ENCODE measurements around the gene NCOA1.
"Not testable (repeated sequence)": the region's sequence is repeated elsewhere in the genome, so short reads cannot be mapped to it uniquely, and the experiment has no call there.

NCOA1 gene

DNA sequence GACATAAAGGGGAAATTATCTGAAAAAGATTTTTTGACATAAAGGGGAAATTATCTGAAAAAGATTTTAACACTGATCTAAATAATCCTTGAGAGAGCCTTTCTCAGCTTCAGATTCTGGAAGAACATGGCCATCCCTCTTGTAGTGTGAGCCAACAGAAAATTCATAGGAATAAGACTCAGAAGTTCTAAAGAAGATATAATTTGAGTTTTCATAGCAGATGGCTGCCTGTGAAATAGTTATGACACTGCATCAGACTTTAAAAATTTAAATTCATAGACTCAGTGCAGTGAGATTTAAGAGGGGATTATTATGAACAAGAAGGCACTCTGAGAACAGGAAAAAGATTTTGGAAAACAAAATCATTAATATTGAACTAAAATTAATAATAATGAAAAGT, 50.6 kb downstream of the NCOA1 start:
- DNase-seq, result no peak

DNA sequence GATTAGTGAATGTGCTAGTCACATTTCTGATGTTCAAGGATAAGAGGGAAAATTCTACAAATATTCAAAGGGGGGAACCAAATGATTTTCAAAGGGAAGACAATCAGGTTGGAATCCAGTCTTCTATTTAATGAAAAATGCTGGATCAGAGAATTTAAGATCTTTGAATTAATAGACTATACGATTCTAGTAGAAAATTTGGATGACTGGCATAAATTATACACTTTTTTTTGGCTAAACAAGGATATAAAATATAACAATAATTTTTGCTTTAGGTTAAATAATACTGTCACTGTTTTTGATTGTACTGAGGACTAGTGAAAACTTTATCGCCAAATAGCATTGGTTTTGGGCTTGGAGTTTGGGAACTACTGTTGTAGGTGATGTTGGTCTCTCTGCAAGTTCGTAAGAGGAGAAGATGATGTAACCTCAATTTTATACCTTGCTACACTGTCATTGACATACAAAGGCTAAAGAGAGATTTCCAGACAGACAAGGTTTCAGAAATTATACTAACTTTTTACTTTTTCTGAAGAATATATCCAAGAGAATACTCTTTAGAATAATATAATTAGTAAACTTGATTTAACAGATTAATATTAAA, 51.3 kb downstream of the NCOA1 start:
- no peak for DNase-seq

DNA sequence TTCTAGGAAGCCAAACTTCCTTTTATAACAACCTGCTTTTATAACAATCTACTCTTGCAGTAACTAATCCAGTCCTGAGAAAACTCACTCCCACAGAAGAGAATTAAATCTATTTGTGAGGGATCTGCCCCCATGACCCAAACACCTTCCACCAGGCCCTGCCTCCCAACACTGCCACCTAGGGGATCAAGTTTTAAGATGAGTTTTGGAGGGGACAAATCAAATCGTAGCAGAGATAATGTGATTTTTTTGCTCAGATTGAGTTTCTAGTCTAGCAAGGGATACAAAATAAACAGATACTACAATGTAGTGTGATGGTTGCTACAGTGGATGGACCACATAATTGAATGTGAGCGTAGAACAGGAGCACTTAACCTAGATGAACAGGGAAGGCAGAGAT, 52.2 kb downstream of the NCOA1 start:
- DNase-seq, result peak; percentile 16 to 18

DNA sequence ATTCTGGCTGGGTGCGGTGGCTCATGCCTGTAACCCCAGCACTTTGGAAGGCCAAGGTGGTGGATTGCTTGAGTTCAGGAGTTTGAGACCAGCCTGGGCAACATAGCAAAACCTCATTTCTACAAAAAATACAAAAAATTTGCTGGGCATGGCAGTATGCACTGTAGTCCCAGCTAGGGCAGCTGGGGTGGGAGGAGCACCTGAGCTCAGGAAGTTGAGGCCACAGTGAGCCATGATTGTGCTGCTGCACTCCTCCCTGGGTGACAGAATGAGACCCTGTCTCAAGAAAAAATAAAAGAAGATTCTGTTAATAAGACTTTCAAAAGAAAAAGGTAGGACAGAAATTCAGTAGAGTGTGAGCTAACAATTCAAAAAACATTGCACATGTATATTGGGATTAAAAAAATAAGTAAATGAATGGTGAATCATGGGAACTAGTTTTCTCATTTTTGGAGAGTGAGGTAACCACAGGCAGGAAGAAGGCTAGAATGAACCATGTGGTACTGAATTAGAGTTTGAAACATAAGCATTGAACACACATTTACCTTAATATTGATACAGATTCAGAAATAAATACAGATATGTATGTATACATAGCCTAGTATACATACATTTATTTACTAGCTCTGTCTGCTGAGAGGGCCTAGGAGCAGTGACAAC, 53.5 kb downstream of the NCOA1 start:
- no peak for DNase-seq

DNA sequence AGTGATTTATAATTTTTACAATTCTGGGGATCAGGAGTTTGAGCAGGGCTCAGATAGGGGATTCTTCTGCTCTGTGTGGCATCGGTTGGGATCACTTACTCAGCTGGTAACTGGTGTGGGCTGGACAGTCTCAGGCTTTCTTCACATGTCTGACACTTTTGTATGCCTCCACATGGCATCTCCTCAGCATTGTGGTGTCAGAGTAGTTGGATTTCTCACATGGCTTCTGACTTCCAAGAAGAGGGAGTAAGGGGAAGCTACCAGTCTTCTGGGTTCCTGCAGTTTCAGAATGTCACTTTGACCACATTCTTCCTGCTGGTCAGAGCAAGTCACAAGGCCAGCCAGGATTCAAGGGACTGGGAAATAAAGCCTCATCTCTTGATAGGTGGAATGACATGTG, 55.6 kb downstream of the NCOA1 start:
- DNase-seq, result no peak

DNA sequence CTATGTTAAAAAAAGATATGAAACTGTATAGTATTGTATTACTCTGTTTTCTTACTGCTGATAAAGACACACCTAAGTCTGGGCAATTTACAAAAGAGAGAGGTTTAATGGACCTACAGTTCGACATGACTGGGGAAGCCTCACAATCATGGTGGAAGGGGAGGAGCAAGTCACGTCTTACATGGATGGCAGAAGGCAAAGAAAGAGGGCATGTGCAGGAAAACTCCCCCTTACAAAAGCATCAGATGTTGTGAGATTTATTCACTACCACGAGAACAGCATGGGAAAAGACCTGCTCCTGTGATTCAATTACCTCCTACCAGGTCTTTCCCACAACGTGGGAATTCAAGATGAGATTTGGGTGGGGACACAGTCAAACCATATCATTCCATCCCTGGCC, 57.0 kb downstream of the NCOA1 start:
- no peak for DNase-seq

DNA sequence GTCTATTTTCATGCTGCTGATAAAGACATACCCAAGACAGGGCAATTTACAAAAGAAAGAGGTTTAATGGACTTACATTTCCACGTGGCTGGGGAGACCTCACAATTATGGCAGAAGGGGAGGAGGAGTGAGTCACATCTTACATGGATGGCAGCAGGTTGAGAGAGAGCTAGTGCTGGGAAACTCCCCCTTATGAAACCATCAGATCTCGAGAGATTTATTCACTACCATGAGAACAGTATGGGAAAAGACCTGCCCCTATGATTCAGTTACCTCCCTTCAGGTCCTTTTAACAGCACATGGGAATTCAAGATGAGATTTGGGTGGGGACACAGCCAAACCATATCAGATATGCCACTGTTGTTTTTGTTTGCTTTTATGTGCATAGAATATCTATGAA, 59.2 kb downstream of the NCOA1 start:
- DNase-seq, result not testable (repeated sequence)

DNA sequence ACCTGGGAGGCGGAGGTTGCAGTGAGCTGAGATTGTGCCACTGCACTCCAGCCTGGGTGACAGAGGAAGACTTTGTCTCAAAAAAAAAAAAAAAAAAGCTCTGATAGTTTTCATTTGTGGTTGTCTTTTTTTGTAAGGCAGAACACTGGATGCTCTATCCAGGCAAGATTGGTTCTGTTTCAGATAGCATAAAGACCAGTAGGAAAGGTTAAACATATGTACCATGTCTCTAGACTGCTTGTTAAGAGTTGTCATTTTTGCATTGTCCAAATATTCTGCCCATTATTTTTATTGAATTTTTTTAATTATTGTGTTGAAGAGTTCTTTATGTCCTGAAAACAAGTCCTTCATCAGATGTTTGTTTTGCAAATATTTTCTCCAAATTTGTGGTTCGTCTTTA, 60.0 kb downstream of the NCOA1 start:
- DNase-seq, result no peak

DNA sequence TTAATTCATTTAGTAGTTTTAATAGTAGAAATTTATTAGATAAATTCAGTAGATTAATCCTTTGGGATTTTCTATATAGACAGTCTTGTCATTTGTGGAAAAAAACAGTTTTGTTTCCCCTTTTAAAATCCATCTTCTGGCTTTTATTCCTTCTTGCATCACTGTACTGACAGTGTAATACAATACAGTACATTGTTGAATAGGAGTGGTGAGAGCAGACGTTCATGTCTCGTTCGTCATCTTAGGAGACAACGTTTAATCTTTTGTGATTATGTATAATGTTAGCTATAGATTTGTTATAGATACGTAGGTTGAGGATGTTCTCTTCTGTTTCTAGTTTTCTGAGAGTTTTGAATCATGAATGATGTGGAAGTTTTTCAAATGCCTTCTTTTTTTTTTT, 61.8 kb downstream of the NCOA1 start:
- DNase-seq, result no peak

DNA sequence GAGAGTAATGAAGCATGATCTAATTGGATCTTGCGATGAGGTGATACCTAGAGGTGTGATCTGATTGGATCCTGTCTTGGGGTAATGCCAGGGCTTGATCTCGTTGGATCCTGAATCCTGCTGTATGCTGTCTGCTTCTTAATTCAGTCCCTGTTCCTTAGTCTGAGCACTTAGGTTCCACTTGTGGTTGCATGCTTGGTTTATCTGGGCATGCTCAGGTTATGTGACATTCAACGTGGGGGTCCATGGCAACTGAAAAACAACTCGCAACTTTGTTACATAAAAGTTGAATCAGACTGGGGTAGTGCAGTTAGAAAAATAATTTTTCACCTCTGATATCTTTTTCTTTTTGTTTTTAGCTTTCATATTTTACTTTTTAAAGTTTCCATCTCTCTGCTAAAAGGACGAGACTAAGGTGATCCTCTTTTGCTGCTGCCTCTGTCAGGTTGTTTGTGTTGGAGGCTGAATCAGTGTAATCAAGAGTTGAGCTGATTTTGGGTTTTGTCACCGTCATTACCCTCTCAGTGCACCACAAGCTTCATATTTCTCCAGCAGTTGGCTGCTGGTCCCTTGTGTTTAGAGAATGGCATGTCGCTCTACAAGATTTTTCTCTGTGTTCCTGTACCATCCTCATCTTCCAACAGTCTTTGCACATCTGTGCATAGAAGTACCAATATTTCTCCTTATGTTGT, 67.9 kb downstream of the NCOA1 start:
- DNase-seq, result no peak

DNA sequence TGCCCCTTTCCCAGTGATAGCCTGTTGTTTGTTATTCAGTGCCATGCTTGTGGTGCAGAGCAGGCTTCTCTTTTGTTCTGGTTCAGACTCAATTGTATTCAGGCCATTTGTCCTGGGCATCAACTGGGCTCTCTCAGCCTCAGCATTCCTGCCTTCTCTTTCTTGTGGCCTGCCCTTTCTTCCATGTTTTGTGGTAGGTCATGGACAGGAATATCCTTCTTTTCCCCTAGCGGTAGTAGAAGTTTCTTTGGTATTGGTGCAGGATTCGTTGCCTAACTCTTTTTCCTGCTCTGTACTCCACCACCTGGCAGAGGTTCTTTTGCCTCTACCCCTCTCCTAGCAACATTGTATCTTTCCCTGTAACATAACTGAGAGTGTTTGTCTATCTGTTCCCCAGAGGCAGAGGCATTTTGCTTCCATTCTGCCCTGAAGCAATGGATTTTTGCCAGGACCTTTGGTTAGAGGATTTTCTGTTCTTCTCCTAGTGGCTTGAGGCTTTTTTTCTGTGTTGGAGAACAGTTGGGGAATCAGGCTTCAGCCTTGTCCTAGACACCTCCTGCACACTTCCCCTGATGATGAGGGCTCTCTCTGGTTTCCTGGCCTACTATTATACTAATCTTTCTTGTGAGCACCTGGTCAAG, 68.5 kb downstream of the NCOA1 start:
- DNase-seq, result no peak

DNA sequence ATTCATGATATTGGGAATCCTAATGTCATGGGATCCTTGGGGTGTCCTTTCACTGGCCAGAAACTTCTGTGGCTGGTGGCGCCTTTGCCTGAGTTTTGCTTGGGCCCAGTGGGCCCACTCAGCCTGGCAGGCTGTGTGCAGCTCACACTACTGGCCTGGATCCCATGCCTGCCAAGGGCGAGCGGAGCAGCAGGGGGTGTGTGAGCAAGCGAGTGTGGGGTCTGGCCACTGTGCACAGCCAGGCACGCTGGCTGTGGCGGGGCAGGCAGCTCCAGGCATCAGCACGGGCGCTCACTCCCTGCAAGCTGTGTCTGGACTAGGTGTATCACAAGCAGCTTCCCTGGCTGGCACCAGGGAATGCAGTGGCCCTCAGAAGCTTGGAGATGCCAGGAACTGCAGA, 74.5 kb downstream of the NCOA1 start:
- DNase-seq, result no peak

DNA sequence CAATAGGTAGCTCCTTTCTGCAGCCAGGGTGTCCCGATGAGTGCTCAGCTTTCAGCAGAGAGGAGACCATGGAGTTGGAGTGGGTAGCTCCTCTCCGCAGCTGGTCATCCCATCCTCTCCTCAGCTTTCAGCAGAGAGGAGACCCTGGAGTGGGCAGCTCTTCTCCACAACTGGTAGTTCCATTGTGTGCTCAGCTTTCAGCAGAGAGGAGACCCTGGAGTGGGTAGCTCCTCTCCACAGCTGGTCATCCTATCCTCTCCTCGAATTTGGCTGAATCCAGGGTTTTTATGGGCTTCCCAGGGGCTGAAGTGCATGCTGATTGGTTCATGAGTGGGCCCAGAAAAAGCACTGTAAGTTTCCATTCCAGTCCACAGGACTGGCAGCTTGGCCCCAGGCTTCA, 75.2 kb downstream of the NCOA1 start:
- DNase-seq, result no peak

DNA sequence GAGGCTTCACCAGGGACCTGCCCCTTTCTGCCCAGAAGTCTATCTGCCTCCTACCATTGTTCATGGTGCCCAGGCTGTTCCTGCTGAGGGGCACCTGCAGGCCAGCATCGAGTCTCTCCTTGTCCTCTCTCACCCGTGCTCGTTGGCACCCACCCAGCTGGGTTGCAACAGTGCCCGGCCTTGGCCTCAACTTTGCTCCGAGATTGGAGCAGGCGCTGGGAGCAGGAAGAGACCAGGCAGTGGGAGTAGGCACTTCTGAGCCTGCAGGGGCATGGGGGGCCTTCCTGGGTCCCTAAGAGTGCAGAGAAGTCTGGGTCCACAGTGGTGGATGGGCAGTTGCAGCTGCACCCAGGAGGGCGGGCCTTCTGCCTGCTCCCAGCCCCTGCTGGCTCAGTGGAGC, 75.6 kb downstream of the NCOA1 start:
- DNase-seq, result no peak

DNA sequence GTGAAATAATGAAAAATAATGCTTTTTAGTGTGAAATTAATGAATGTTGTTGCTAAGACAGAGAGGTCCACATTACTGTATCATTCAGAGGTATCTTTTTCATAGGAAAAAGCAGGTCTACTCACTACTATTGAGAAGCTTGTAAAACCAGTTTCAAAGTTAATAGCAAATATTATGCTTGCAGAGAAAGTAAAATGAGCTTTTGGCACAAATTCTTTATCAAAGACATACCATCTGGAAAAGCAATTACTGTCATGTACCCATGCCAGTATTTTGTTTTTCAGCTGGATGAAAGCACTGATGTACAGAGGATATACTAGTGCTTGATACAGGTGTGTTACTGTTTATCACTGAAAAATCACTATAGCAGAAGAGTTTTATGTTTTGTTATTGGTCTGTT, 77.5 kb downstream of the NCOA1 start:
- DNase-seq, result no peak

DNA sequence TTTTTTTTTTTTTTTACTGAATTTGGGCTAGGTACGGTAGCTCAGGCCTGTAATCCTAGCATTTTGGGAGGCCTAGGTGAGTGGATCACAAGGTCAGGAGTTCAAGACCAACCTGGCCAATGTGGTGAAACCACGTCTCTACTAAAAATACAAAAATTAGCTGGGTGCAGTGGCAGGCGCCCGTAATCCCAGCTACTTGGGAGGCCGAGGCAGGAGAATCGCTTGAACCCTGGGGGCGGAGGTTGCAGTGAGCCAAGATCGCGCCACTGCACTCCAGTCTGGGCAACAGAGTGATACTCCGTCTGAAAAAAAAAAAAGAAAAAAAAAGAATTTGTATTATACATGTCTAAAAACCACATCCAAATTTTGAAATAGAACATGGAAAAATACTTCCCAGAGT, 78.5 kb downstream of the NCOA1 start:
- not testable (repeated sequence) for DNase-seq

DNA sequence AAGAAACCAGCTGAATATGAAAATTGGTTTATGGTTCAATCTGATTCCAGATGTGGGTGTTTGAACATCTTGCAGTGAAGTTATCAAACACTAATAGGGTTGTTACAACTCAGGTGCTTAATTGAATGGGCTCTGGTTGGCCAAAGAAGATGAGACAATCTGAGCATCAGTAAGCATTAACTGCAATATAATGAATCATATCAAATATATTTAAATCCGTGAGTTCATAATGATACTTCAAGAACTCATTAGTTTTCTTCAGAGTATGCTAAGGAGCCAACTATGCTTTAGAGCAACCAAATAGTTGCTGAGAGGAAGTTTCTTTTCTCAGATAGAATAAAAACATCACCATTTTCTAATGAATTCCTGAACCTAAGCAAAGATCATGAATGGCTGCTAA, 79.2 kb downstream of the NCOA1 start:
- no peak for DNase-seq

DNA sequence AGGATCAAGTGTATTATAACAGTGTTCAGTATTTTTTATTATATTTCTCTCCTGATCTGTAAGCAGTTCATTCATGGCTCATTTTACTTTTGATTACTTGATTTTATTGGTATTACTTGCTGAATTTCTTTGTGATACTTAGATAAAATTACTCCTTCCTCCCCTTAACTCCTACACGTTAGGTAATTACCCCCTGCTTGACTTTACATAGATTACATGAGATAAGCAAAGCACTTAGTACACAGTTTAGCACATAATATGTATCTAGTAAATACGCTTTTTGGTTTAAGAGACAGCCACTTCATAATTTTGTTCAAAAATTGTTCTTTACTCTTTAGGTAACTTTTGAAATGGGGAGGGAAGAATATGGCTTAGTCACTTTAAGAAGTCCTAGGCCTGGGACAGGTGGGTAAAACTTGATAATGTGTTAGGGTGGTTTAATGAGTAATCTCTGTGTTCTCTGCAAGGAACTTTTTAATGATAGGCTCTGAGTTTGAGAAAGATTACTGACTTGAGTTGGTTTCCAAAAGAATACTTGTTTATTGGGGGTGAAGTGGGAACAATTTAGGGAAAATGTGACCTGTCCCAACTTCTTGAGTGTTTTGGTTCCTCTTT, 80.9 kb downstream of the NCOA1 start:
- no peak for DNase-seq

DNA sequence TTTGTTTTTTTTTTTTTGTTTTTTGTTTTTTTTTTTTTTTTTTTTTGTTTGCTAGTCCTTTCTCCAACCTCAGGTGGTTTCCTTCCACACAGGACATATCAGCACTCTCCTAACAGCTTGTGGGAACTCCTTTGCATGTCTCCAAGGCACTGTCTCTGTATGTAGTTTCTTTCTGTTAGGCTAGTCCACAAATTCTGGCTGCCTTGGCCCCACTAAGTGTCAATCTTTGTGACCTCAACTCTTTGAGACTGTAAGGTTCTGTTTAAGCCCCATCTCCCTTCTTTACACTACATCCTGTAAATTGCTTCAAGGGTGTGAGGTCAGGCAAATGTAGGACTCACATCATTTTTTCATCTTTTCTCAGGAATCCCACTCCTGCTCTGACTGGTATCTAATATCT, 85.1 kb downstream of the NCOA1 start:
- no peak for DNase-seq

DNA sequence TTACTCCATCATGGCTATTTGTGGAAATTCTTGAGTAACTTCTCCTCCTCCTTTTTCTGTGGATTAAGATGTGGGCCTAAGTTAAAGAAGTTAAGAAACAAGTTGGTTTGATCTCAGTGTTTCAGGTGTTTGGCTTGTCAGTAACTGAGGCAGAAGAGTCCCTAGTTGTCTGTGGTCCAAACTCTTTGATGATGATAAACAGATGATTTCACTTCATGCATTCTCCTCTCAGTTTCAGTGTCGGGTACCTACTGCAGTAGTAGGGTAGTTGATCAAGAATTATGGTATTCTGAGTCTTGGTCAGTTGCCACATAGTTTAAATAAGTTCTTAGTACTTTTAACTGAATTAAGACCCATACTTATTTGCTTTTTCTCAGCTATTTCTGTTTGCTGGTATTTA, 85.6 kb downstream of the NCOA1 start:
- DNase-seq, result no peak

DNA sequence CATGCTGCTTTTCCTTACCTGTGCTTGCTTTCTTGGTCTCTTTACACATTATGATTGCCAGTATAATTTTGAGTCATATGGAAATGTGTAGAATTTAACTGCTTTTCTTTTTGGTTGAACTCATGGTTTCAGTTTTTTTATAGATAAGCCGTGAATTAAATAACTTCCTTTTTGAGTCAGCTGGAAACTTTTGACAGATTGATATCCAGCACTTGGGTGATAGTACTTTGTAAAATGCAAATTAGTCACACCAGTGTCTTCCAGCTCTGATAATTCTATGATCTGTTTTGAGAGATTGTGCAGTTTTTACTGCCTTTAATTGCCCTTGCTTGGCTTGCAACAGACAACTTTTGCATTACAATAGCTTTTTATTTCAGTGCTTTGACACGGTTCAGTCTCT, 86.4 kb downstream of the NCOA1 start:
- no peak for DNase-seq

DNA sequence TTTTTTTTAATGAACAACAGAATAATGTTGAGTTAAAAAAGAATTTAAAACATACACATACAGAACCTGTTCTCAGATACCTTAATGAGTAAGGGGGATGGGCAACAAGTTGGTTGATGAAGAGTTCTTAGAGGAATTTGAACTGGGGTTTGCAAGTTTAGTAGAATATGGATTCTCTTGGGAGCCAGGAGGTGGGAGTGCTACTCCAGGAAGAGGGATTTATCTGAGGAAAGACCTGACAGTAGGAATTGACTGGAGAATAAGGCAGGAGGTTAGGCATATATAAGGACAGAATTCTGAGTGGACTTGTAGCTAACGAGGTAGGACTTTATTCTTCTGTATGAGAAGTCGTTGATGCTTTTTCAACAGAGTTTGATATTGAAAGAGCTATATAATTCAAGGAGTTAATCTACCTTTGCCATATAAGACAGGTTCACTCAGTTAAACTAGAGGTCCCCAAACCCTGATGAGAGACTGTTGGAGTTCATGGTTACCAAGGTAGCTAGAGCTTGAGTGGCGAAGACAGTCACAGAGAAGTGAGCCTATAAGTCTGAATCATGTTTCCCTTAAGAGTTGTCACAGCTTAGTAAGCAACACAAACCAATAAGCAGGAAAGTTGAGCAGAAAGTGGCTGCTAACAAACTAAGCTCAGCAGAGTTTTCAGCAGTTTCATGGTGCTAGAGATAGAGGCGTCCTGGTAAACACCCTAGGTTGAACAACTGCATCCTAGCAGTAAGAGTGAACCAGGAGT, 88.2 kb downstream of the NCOA1 start:
- DNase-seq, result no peak

DNA sequence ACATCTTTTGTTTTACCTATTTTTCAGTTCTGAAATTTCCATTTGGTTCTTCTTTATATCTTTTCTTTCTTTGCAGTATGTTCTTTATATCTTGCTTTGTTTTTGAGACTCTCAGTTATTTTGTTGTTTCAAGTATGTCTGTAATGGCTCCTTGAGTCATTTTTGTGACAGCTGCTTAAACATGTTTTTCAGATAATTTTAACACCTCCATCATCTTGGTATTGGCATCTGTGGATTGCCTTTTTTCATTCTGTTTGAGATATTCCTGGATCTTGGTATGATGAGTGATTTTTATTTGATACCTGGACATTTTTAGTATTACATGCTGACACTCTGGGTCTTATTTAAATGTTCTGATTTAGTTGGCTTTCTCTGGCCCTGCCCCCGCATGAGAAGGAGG, 89.5 kb downstream of the NCOA1 start:
- DNase-seq, result no peak

Data from AML-193 (cell line).